IMR-90 (cell line): ENCODE measurements around the gene SCARF2. TPM values are rescaled to one million over a fixed set of nuclear protein-coding genes. Genes with fewer than 3 reads are reported as not detected.

Experiments used
- ATAC-seq: fragments of 200-7000 bp; cut with Tn5 transposase; 2 replicates; pipeline ENCODE4 v1.9.1; 2020; ENCODE audit warnings: low read depth, mild to moderate bottlenecking, moderate library complexity
- BruUV-seq: library from RNA; stranded (reverse); fragments of 400-500 nt; replicated peaks from 2 replicates; lab custom pipeline; 2021; lab: Mats Ljungman, UMichigan
- CTCF ChIA-PET: fragments of 300-600 bp; formaldehyde crosslinking; extraction: SDS; loops from one replicate; lab custom pipeline; 2021; ENCODE audit warnings: antibody characterized with exemption; lab: Yijun Ruan, JAX
- POLR2A ChIA-PET: fragments of 300-600 bp; sonication (Branson Sonifier 250); formaldehyde crosslinking; loops from one replicate; lab custom pipeline; 2022; ENCODE audit warnings: antibody characterized with exemption; ENCODE audit not compliant: unreplicated experiment; lab: Charles Lee
- DNase-seq: peaks from one replicate; pipeline ENCODE4 v3.0.0; 2013
- H2AFZ ChIP-seq: replicated peaks from 2 replicates; pipeline ENCODE3; 2013; ENCODE audit warnings: low read length, mild to moderate bottlenecking; ENCODE audit not compliant: poor library complexity
- H2AK5ac ChIP-seq: 2 replicates; pipeline ENCODE4 v1.6.1; 2013; ENCODE audit warnings: low read depth, low read length, inconsistent platforms
- H2AK9ac ChIP-seq: replicated peaks from 2 replicates; pipeline ENCODE3; 2013; ENCODE audit warnings: mild to moderate bottlenecking, low read depth, low read length, moderate library complexity; ENCODE audit not compliant: poor library complexity
- H2BK120ac ChIP-seq: 2 replicates; pipeline ENCODE4 v1.6.1; 2013; ENCODE audit warnings: low read depth, low read length, inconsistent platforms
- H2BK15ac ChIP-seq: 3 replicates; pipeline ENCODE4 v1.6.1; 2013; ENCODE audit warnings: low read depth, low read length, inconsistent platforms
- H2BK20ac ChIP-seq: 2 replicates; pipeline ENCODE4 v1.6.1; 2013; ENCODE audit warnings: low read depth, mild to moderate bottlenecking, inconsistent platforms, low read length, moderate library complexity
- H2BK5ac ChIP-seq: 2 replicates; pipeline ENCODE4 v1.6.1; 2013; ENCODE audit warnings: mild to moderate bottlenecking, low read depth, low read length, inconsistent platforms; ENCODE audit not compliant: poor library complexity, severe bottlenecking
- H3K14ac ChIP-seq: replicated peaks from 2 replicates; pipeline ENCODE4 v1.6.1; 2013; ENCODE audit warnings: low read depth, low read length, inconsistent platforms
- H3K18ac ChIP-seq: 2 replicates; pipeline ENCODE4 v1.6.1; 2013; ENCODE audit warnings: low read depth, low read length, control low read depth
- H3K23ac ChIP-seq: 2 replicates; pipeline ENCODE4 v1.6.1; 2013; ENCODE audit warnings: low read depth, low read length, inconsistent platforms
- H3K27ac ChIP-seq: 2 replicates; pipeline ENCODE4 v1.5.1; 2013; ENCODE audit warnings: mild to moderate bottlenecking, control low read depth, low read length; ENCODE audit not compliant: insufficient read depth
- H3K27me3 ChIP-seq: 2 replicates; pipeline ENCODE4 v1.6.1; 2013; ENCODE audit warnings: low read length; ENCODE audit not compliant: control insufficient read depth, insufficient read depth
- H3K36me3 ChIP-seq: 2 replicates; pipeline ENCODE4 v1.6.1; 2013; ENCODE audit warnings: low read length, mixed read lengths; ENCODE audit not compliant: control insufficient read depth, insufficient read depth
- H3K4ac ChIP-seq: 2 replicates; pipeline ENCODE4 v1.6.1; 2013; ENCODE audit warnings: low read depth, low read length, inconsistent platforms
- H3K4me1 ChIP-seq: 2 replicates; pipeline ENCODE4 v1.6.1; 2013; ENCODE audit warnings: low read length, mixed read lengths; ENCODE audit not compliant: control insufficient read depth, insufficient read depth
- H3K4me2 ChIP-seq: 2 replicates; pipeline ENCODE4 v1.6.1; 2013; ENCODE audit warnings: low read depth, mild to moderate bottlenecking, control low read depth, low read length, moderate library complexity
- H3K4me3 ChIP-seq: 2 replicates; pipeline ENCODE4 v1.5.1; 2013; ENCODE audit warnings: low read depth, mild to moderate bottlenecking, control low read depth, low read length, moderate library complexity; ENCODE audit not compliant: insufficient read depth
- H3K56ac ChIP-seq: 2 replicates; pipeline ENCODE4 v1.6.1; 2013; ENCODE audit warnings: low read length, inconsistent platforms; ENCODE audit not compliant: insufficient read depth; ENCODE audit errors: extremely low read depth
- H3K79me1 ChIP-seq, 2 experiments: 2 replicates each; pipeline ENCODE4 v1.6.1; 2013; ENCODE audit warnings: low read length in 2 of 2, inconsistent platforms in 1 of 2, low read depth in 1 of 2
- H3K9ac ChIP-seq: 2 replicates; pipeline ENCODE4 v1.6.1; 2013; ENCODE audit warnings: low read depth, low read length, control low read depth
- H3K9me1 ChIP-seq: 2 replicates; pipeline ENCODE4 v1.6.1; 2013; ENCODE audit warnings: low read length, inconsistent platforms; ENCODE audit not compliant: insufficient read depth
- H3K9me3 ChIP-seq: 2 replicates; pipeline ENCODE4 v1.6.1; 2013; ENCODE audit warnings: low read length; ENCODE audit not compliant: control insufficient read depth, insufficient read depth
- H4K20me1 ChIP-seq: 2 replicates; pipeline ENCODE4 v1.6.1; 2013; ENCODE audit warnings: low read length, inconsistent platforms; ENCODE audit not compliant: insufficient read depth
- H4K5ac ChIP-seq: 2 replicates; pipeline ENCODE4 v1.6.1; 2013; ENCODE audit warnings: mild to moderate bottlenecking, low read depth, low read length, control low read depth
- H4K8ac ChIP-seq, 2 experiments: 2 replicates each; pipeline ENCODE4 v1.6.1; 2013; ENCODE audit warnings: low read depth in 2 of 2, low read length in 2 of 2, control low read depth in 1 of 2, inconsistent platforms in 1 of 2
- H4K91ac ChIP-seq: 2 replicates; pipeline ENCODE4 v1.6.1; 2013; ENCODE audit warnings: low read depth, low read length, inconsistent platforms; ENCODE audit not compliant: insufficient read depth
- ELK1 ChIP-seq: fragments of 150-350 bp; IDR thresholded peaks from 2 replicates; pipeline ENCODE4 v1.6.1; 2016; ENCODE audit warnings: low read depth, mild to moderate bottlenecking, low read length, moderate library complexity, borderline replicate concordance
- MAZ ChIP-seq: IDR thresholded peaks from 2 replicates; pipeline ENCODE4 v1.6.1; 2012; ENCODE audit warnings: low read depth, mild to moderate bottlenecking, low read length, improper control_type of control experiment, moderate library complexity, borderline replicate concordance
- WGBS, 2 experiments: methylation state at CpG; one replicate each; pipeline versions ENCODE4 v1.1.5 to v1.1.7; 2013; ENCODE audit warnings: missing lambda C conversion rate in 2 of 2; ENCODE audit not compliant: insufficient read length in 1 of 2; ENCODE audit errors: extremely low coverage in 2 of 2; 5-methylcytosine and 5-hydroxymethylcytosine counted together
- dilution Hi-C: fragments of 300-500 bp; cut with HindIII; formaldehyde crosslinking; loops from one replicate; pipeline ENCODE4 v1.14.3; 2018; ENCODE audit warnings: low sequenced_read_pairs; ENCODE audit not compliant: unreplicated experiment
- in situ Hi-C: fragments of 300-500 bp; cut with MboI; formaldehyde crosslinking; loops from 3 replicates; pipeline ENCODE4 v1.14.3; 2019; ENCODE audit warnings: low sequenced_read_pairs, inconsistent platforms, mixed read lengths
- intact Hi-C: fragments of 100-400 bp; cut with micrococcal nuclease; formaldehyde crosslinking; loops from 2 replicates; pipeline ENCODE4 v1.10.0; 2022
- polyA plus RNA-seq, 3 experiments: library from polyadenylated mRNA; depleted of rRNA; stranded (reverse); fragments of >200 nt; gene quantifications; 2 replicates each; pipeline ENCODE4 v1.2.3, GENCODE V29; 2012; ENCODE audit warnings: low replicate concordance in 1 of 3
- total RNA-seq: library from RNA; depleted of rRNA; stranded (reverse); fragments of >200 nt; gene quantifications from 2 replicates; pipeline ENCODE4 v1.2.3, GENCODE V29; 2012

Gene SCARF2
- total and polyA plus RNA-seq, 2 of the 4 experiments (the other 2 are of a cell fraction): 3.4 to 37.0 TPM

GRCh38 chr22:20463324-20464095 is 25.9 kb upstream of the SCARF2 start:
- no peak overlapping the region for H2AK9ac ChIP-seq
- no peak overlapping the region for H3K4me2 ChIP-seq
- DNase-seq (no peak), ATAC-seq (no peak)
- no peak overlapping the region for H4K5ac ChIP-seq
- no peak for TF ChIP-seq ELK1
- no peak for TF ChIP-seq MAZ
- H3K4me1 ChIP-seq: peaks cover 5% of the 10 kb centered on the region; the same call in 1 of the 2 replicates
- no peak overlapping the region for H2BK20ac ChIP-seq
- no peak overlapping the region for H3K4ac ChIP-seq
- no peak overlapping the region for H2BK120ac ChIP-seq
- ChIA-PET POLR2A (no interaction called here), CTCF (no interaction called here)
- H4K20me1 ChIP-seq: no peaks in the 10 kb centered on the region; the same call in 1 of the 2 replicates
- peak overlapping the region; percentile 12; the same call in 1 of the 2 replicates for H3K23ac ChIP-seq
- no peaks in the 10 kb centered on the region for H3K9me1 ChIP-seq
- H3K27ac ChIP-seq: no peak overlapping the region
- H2BK15ac ChIP-seq: no peak overlapping the region
- H3K9me3 ChIP-seq: no peaks in the 10 kb centered on the region
- in situ Hi-C loops: loop anchor here (10.0 kb wide), 1 partner anchor 49 kb away; no protein-coding TSS in a partner anchor
- peaks cover 34% of the 10 kb centered on the region for H3K36me3 ChIP-seq
- H4K8ac ChIP-seq: no peak overlapping the region
- no peak overlapping the region for H3K4me3 ChIP-seq
- H3K9ac ChIP-seq: no peak overlapping the region
- no peak overlapping the region for H3K56ac ChIP-seq
- H4K91ac ChIP-seq: no peak overlapping the region
- no TSS peak for BruUV-seq
- H3K27me3 ChIP-seq: no peaks in the 10 kb centered on the region
- 0 out of 4 replicates have a peak, but pooled peaks cover 0 to 6% of the 10 kb centered on the region in 2 experiments for H3K79me1 ChIP-seq
- intact Hi-C loops: no loop called here
- no CpG with 5 or more reads among the region's 2 CpGs for WGBS, 2 experiments
- dilution Hi-C loops: no loop called here
- H3K18ac ChIP-seq: no peak overlapping the region
- no peak overlapping the region for H2AK5ac ChIP-seq
- no peak overlapping the region for H3K14ac ChIP-seq
- no peak overlapping the region for H2AFZ ChIP-seq
- no peak overlapping the region for H2BK5ac ChIP-seq
